ENCODE data around the gene RIT2.

RIT2 gene

DNA sequence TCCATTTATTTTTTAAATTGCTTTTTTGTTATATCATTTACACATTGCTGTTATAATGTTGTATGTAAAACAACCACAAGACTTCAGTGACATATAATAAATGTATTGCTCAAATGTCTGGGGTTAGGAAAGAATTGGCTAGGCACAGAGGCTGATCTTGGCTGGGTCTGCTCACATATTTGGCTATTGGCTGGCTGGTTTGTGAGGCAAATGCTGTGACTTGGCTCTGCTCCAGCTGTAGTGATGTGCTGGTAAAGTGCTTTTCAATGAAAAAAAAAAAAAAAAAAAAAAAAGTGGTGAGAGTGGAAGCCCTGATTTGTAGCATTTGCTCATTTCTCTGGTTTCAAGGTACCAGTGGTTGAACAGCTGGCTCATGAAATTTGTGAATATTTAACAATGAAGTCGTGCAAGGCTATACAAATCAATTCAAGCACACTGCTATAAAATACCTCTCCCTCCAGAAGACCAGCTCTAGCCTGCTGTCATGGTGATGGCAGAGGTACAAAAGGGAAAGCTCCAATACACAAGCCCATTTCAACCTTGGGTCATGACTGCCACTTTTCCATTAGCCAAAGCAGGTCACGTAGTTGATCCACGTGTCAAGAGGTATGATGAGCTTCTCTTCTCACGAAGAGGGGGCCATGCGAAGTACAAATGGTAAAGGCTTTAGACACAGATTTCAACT is 43.7 kb upstream of the RIT2 start:
- Histone ChIP-seq H3K27ac (ENCODE audit: poor library complexity, severe bottlenecking) (no peak overlapping the region), H3K9me3 (ENCODE audit: severe bottlenecking) (no peaks in the 10 kb centered on the region), H3K36me3 (ENCODE audit: low read depth) (no peaks in the 10 kb centered on the region), H3K4me1 (ENCODE audit: insufficient read depth, poor library complexity, severe bottlenecking) (no peaks in the 10 kb centered on the region), H3K4me3 (ENCODE audit: severe bottlenecking) (no peak overlapping the region), H3K27me3 (ENCODE audit: insufficient read depth, poor library complexity, severe bottlenecking) (no peaks in the 10 kb centered on the region)
- ATAC-seq (ENCODE audit: low read depth) (no peak), DNase-seq (ENCODE audit: low spot score) (no peak)
- TF ChIP-seq CTCF (IDR thresholded peaks at IDR 0.05; ENCODE audit: poor library complexity, severe bottlenecking): no peak

- Histone ChIP-seq H3K27ac (ENCODE audit: poor library complexity, severe bottlenecking) (no peak overlapping the region), H3K27me3 (ENCODE audit: insufficient read depth, poor library complexity, severe bottlenecking) (peaks cover 4% of the 10 kb centered on the region), H3K4me3 (ENCODE audit: severe bottlenecking) (no peak overlapping the region), H3K4me1 (ENCODE audit: insufficient read depth, poor library complexity, severe bottlenecking) (no peaks in the 10 kb centered on the region), H3K36me3 (ENCODE audit: low read depth) (no peaks in the 10 kb centered on the region), H3K9me3 (ENCODE audit: severe bottlenecking) (no peaks in the 10 kb centered on the region)
- no peak for TF ChIP-seq CTCF (IDR thresholded peaks at IDR 0.05; ENCODE audit: poor library complexity, severe bottlenecking)
- ATAC-seq (ENCODE audit: low read depth) (no peak), DNase-seq (ENCODE audit: low spot score) (no peak)
These were observed 42.9 kb upstream of the RIT2 start for GRCh38 chr18:43158381-43158780.

GRCh38 chr18:43155842-43156241 is 40.4 kb upstream of the RIT2 start:
- no peak for TF ChIP-seq CTCF (IDR thresholded peaks at IDR 0.05; ENCODE audit: poor library complexity, severe bottlenecking)

DNA sequence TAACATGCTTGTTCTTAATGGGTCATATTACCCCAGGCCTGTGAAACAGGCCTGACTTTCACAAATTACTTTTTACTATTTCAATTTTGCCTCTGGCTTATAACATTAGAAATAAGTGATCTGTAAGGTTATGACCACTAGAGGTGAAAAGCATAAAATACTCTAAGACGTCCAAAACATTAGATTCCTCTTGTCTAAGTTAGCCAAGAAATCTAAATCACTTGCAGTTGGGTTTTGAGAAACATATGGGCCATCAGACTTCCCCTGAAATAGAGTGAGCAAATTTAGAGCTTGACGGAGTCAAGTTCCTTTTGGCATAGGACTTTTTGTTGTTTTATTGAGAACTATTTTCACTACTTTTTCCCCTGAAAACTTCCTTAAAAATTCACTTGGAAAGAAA is 32.7 kb upstream of the RIT2 start:
- Histone ChIP-seq H3K4me3 (ENCODE audit: severe bottlenecking) (no peak overlapping the region), H3K9me3 (ENCODE audit: severe bottlenecking) (no peaks in the 10 kb centered on the region), H3K27me3 (ENCODE audit: insufficient read depth, poor library complexity, severe bottlenecking) (no peaks in the 10 kb centered on the region), H3K36me3 (ENCODE audit: low read depth) (no peaks in the 10 kb centered on the region), H3K27ac (ENCODE audit: poor library complexity, severe bottlenecking) (no peak overlapping the region), H3K4me1 (ENCODE audit: insufficient read depth, poor library complexity, severe bottlenecking) (no peaks in the 10 kb centered on the region)
- DNase-seq (ENCODE audit: low spot score) (no peak), ATAC-seq (ENCODE audit: low read depth) (no peak)
- TF ChIP-seq CTCF (IDR thresholded peaks at IDR 0.05; ENCODE audit: poor library complexity, severe bottlenecking): no peak

More at GRCh38 chr18:43155842-43156241, 40.4 kb upstream of the RIT2 start:
- Histone ChIP-seq H3K4me1 (ENCODE audit: insufficient read depth, poor library complexity, severe bottlenecking) (no peaks in the 10 kb centered on the region), H3K36me3 (ENCODE audit: low read depth) (no peaks in the 10 kb centered on the region), H3K27me3 (ENCODE audit: insufficient read depth, poor library complexity, severe bottlenecking) (peaks cover 4% of the 10 kb centered on the region), H3K27ac (ENCODE audit: poor library complexity, severe bottlenecking) (no peak overlapping the region), H3K4me3 (ENCODE audit: severe bottlenecking) (no peak overlapping the region), H3K9me3 (ENCODE audit: severe bottlenecking) (no peaks in the 10 kb centered on the region)
- ATAC-seq (ENCODE audit: low read depth) (no peak), DNase-seq (ENCODE audit: low spot score) (no peak)

GRCh38 chr18:43141208-43141607 is 25.7 kb upstream of the RIT2 start:
- Histone ChIP-seq H3K27me3 (ENCODE audit: insufficient read depth, poor library complexity, severe bottlenecking) (no peaks in the 10 kb centered on the region), H3K4me3 (ENCODE audit: severe bottlenecking) (no peak overlapping the region), H3K9me3 (ENCODE audit: severe bottlenecking) (no peaks in the 10 kb centered on the region), H3K36me3 (ENCODE audit: low read depth) (no peaks in the 10 kb centered on the region), H3K4me1 (ENCODE audit: insufficient read depth, poor library complexity, severe bottlenecking) (no peaks in the 10 kb centered on the region), H3K27ac (ENCODE audit: poor library complexity, severe bottlenecking) (no peak overlapping the region)
- no peak for ATAC-seq (ENCODE audit: low read depth)
- TF ChIP-seq CTCF (IDR thresholded peaks at IDR 0.05; ENCODE audit: poor library complexity, severe bottlenecking): no peak
- no peak for DNase-seq (ENCODE audit: low spot score)

Data from RWPE2 (cell line).